ENCODE data around the gene CYP4Z1. TPM values are rescaled to one million over a fixed set of nuclear protein-coding genes. Genes with fewer than 3 reads are reported as not detected.
"Not testable (repeated sequence)": the region's sequence is repeated elsewhere in the genome, so short reads cannot be mapped to it uniquely, and the experiment has no call there.

The CYP4Z1 gene, protein sequence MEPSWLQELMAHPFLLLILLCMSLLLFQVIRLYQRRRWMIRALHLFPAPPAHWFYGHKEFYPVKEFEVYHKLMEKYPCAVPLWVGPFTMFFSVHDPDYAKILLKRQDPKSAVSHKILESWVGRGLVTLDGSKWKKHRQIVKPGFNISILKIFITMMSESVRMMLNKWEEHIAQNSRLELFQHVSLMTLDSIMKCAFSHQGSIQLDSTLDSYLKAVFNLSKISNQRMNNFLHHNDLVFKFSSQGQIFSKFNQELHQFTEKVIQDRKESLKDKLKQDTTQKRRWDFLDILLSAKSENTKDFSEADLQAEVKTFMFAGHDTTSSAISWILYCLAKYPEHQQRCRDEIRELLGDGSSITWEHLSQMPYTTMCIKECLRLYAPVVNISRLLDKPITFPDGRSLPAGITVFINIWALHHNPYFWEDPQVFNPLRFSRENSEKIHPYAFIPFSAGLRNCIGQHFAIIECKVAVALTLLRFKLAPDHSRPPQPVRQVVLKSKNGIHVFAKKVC
- 0.72 TPM for total RNA-seq

DNA sequence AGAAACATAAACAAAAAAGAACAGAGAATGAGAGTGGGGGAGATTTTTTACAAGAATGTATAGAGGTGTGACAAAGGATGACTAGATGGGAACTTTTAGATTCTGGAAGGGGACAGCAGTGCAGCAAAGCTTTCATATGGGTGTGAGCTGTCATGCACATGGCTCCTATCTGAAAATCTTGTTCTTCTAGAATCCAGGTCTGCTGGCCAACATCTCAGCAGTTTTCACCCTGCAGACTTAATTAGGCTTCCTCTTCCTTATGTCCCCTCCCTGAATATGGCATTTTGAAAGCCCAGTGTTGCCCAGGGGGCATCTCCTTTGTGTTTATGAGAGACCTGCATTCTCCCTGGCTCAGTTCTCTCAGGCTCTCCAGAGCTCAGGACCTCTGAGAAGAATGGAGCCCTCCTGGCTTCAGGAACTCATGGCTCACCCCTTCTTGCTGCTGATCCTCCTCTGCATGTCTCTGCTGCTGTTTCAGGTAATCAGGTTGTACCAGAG lies at the start of gene CYP4Z1:
CYP4Z1 (plus strand) TSS at position 135 of the 498 bp plus-strand sequence; CDS start at position 395, 260 bp downstream.
- peak; percentile 35 for ATAC-seq

DNA sequence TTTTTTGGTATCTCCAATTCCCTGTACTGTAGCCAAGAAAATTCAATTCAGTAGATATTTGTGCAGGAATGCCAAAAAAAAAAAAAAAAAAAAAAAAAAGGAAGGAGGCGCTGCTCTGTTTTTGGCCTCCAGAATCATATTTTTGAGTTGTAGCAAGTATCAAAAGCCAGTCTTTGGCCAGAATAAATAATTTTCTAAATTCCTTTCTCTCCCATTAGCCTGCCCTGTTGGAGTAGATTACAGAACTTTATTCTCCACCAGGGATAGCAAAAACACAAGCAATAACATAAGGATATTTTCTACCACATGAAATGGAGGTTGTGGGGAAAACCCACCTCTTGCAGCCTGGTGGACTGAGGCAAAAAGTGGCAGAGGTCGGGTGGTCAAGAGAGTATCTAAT lies 46.0 kb upstream of the CYP4Z1 start:
- ATAC-seq = no peak

DNA sequence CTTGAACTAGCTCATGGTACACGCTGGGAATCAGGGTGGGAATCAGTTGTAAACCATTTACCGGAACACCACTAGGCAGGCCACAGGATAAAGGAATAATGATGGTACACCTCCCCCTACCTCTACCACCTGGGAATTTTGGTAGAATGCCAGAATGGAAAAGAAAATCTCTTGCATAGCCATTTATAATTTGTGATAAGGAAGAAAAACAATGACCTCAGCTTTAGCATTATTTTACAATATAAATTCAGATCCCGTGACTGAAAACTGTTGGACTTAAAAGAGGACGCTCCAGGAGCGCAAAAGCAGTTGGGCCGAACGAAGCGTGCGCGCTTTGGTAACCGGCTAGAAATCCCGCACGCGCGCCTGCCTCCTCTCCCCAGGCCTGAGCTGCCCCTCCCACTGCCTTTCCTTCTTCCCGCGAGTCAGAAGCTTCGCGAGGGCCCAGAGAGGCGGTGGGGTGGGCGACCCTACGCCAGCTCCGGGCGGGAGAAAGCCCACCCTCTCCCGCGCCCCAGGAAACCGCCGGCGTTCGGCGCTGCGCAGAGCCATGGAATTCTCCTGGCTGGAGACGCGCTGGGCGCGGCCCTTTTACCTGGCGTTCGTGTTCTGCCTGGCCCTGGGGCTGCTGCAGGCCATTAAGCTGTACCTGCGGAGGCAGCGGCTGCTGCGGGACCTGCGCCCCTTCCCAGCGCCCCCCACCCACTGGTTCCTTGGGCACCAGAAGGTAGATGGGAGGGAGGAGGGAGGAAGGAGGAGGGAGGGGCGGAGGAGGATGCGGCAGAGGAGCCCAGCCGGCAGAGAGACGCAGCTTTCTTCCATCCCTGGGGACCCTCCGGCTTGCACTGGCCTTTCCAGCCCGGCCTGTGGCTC lies 43.5 kb upstream of the CYP4Z1 start, which contains the start of gene CYP4X1:
CYP4X1 (plus strand) TSS at position 402 of the 873 bp plus-strand sequence; CDS start at position 551, 149 bp downstream.
- peak; percentile 65 for ATAC-seq

DNA sequence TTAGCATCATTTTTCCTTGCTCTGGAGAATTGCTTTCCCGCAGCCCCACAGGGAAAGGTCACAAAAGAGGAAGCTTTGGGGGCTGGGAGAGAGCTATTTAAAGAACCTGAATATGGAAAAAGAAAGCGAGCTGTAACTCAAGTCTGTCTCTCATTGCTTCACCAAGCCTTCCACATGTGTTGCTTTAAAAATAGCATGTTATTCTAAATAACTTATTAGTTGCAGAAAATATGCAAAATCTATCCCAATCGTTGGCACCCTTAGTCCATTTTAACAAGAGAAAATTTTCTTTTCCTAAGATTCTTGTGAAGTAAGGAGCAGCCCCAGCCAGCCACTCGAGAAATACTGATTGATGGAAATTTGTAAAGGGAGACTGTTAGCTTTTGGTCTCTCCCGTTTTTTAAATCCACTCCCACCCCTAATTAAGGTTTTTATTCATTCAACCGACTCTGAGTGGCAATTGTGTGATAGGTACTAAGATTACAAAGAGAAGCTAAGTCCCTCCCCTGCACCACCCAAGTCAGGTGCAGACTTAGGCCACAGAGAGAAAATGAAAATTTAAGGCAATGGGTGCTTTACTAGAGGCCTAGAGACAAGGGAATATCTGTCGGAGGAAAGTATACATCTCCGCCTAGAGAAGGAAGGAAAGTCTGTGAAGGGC lies 42.8 kb upstream of the CYP4Z1 start:
- ATAC-seq = peak; percentile 66

DNA sequence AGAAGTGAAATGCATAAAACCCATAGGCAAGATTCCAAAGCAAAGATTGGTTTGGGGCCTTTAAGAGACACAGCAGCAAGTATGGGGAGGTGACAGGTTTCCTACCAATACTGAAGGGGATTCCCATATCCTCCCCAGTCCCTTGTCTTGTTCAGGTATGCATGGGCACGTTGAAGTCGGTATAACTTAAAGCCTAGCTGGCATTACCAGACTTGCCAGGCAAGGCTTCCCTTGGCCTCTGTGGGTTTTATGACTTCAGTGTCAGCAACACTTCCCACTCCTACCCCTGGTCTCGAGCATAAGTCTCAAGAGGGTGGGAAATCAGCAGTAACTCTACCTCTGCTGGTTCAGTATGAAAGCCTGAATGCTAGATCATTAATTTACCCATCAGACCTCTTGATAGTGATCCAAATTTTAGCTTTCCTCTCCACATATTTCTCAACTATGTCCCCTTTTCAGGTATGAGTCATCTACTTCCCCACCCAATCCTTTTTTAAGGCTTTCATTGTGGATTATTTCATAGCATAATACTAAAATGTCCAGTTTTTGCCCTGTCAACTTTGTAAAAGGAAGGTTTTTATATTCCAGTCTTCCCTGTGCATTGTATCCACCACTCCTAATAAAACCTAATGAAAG lies 36.7 kb upstream of the CYP4Z1 start:
- peak; percentile 84 for ATAC-seq

DNA sequence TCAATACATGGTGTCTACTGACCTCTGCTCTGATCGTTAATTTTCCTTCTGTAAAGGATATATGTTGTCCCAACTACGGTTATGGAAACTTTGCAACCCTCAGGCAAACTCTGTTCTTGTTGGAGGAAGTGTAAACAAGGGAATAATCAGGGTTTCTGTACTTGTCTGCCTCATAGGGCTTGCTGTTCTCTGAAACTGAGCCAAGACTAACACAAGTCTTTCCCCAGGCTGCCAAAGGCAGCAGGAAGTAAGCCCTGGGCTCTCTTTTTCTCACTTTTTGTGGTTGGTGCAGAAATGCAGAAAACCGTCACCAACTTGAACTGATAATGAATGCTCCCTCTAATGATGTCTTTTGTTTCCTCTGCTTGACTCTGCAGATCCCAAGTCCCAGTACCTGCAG lies 36.0 kb upstream of the CYP4Z1 start:
- ATAC-seq = peak; percentile 70

DNA sequence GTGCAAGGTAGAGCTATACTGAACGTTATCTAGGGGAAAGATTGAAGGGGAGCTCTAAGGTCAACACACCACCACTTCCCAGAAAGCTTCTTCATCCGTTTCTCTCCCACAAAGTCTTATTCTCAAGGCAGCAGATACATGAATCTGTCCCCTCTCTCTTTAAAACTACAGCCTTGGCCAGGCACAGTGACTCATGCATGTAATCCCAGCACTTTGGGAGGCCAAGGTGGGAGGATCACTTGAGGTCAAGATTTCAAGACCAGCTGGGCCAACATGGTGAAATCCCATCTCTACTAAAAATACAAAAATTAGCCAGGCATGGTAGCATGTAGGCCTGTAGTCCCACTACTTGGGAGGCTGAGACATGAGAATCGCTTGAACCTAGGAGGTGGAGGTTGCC lies 35.4 kb upstream of the CYP4Z1 start:
- ATAC-seq = no peak

DNA sequence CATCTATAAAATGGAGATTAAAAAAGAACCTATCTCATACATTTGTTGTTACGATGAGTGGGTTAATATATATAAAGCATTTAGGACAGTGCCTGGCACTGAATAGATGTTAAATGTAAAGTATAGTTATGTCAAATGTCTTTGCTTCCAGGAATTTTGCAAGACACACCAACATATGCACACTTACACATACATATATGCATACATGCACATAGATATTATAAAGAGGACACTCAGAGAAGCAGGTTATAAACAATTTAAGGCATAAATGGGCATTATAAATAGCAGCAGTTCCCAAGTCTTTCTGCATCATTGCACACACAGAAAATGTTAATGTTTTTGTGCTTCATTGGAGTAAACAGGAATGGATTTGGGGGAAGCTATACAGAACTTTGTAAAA lies 30.3 kb upstream of the CYP4Z1 start:
- ATAC-seq = no peak

DNA sequence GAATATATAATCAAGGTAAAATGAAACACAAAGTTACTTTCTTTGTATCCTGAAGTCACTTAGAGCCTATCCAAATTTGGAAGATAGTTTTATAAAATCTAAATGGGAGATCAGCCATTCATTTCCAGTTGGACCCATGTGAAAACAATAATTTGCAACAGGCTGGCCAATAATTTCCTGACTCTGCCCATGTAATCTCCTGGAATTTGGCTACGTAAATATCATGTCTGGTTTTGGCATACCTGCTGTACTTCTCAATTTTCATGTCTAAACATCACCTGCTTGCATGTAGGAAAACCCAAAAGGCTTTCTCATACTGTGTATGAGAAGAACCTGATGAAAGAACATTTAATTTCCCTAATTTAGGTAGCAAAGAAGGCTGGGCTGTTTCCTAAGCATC lies 7.7 kb upstream of the CYP4Z1 start:
- ATAC-seq = no peak

DNA sequence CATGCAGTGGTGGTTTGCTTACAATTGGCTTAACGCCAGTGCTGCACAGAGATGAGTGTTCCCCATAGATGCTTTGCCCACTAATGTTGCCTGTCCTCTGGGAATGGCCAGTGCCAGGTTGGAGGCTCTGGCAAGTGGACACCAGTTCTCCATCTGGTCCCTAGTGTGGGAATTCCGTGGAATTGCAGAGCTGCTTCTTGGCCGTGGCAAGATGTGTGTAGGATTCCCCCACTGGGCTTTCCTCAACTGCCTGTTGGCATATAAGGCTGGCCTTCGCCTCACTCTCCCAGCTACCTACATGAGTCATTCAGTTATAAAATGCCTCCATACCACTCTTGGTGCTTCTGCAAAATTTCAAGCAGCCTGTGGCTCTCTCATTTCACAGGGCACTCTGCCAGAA lies 2.0 kb downstream of the CYP4Z1 start:
- peak; percentile 48 for ATAC-seq

DNA sequence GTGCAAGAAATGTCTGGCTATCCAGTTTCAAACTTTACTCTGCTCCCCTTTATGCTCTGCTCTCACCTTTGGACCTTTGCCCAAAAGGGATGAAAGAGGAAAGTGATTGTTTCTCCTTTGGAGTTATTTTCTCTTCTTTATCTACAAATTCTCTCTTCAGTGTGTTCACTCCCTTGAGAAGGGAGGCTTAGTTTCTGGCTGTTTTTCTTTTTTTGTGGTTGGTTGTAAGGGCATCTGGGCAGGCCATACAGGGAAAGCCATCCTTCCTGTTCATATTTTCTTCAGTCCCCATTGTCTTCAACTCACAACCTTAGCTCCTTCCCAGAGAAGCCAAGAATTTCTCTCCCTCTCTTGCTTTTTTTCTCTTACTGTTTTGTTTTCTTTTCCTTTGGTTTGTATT lies 2.5 kb downstream of the CYP4Z1 start:
- not testable (repeated sequence) for ATAC-seq

DNA sequence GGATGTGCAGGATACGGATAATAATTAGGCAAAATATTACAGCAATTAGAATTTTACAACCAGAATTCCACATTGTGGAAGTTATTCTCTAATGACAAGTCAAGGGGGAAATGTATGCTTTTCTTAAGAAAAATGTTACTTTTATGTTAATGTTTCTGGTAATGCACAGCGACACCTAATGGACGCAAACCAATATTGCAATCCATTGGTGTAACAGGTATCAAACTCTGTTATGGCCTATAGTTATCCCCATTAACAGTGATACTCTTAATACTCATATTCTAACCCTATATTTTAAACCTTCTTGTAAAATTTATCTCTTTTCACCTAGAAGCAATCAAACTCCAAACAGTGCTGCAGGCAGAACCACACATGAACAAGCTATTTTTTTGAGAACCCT lies 22.3 kb downstream of the CYP4Z1 start:
- ATAC-seq = not testable (repeated sequence)

DNA sequence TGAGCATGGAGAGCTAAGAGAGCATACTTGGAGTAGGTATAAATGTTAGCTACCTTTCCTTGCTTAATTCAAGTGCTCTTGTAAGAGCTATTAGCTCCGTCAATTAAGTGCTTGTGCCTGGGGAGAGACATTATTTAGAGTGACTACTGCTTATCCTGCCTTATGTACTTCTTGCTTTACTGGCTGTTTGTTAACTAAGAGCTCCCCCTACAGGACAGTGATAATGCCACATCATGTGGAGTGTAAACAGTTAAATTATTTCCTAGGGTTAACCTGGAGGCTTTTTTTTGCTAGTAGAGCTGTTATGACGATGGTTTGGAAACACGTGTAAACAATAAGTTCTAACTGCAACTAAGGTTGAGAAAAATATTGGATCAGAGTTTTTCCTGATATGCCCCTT lies 24.4 kb downstream of the CYP4Z1 start:
- peak; percentile 31 for ATAC-seq

DNA sequence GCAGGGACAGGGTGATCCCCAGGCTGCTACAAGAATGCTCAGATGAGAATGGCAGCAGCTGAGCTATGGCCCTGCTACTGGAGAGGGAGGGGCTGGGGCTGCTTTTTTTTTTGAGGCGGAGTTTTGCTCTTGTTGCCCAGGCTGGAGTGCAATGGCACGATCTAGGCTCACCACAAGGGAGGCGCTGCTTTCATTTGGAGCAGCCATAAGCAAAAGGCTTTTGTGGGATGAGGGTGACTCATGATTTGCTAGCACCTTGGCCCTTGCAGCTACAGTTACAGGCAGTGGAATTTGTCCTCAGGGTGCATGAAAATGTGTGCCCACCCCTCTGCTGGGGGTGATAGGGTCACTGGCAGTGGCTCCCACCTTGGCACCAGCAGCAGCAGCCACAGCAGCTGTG lies 37.8 kb downstream of the CYP4Z1 start:
- peak; percentile 42 for ATAC-seq

DNA sequence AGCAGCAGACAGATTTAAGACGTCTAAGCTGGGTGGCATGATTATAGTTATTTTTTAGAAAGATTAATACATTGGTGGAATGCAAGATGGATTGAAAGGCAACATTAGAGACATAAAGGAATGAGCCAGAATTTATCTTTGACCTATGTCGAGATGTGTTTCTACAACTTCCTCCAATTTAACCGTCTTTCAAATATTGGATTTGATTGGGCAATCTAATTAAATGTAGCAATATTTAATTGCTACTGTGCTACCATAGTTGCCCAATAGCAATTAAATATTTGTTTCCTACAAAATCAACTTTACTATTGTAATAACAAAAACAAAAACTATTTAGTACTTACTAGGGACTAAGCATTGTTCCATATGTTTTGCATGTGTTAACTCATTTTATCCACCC lies 39.8 kb downstream of the CYP4Z1 start:
- ATAC-seq = no peak

DNA sequence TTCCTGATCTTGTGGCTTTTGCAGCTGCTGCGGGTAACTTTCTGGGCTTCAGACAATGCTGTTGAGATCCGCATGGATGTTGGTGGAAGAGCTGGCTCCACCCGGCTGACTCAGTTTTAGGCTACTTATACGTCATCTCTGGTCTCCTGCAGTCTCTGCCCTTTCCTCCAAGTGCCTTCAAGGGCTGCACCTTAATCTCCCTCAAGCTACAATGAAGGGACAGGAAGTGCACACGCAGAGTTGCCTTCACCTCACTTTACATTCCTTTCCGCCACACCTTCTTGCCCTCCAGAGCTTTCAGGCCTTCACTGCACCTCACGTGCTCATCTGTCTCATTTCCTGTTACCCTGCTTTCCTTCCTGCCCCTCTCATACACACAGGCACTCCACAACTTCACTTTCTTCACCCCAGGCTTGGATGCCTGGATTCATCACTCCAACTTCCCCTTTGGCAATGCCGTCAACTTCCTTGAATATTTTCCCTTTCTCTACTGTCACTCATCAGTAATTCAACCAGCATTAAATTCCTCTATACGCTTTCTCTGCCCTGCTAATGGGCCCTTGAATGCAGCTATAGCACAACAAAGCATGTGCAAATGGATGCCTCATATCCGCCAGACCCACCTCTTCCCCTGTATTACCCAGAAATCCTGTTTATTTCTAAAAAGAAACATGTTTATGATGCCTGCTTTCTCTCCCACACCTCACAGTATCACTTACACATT lies 41.0 kb downstream of the CYP4Z1 start:
- ATAC-seq = peak; percentile 95

DNA sequence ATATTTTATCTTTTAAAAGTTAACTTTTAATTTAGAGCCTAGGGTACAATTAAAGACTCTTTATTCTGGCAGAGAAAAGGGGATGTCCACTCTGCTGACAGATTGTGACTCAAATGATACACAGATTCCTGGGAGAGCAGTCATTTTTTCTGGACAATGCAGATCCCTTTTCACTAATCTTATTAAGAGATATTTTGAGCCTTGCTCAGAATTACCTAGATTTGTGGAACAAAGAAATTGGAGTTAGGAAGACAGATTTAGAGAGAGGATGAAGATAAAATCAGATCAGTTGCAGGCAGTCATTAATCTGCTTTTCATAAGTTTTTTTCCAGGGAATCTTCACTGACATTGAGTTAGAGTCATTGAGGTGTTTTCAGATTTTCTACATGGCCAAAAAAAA lies 42.5 kb downstream of the CYP4Z1 start:
- ATAC-seq = not testable (repeated sequence)

DNA sequence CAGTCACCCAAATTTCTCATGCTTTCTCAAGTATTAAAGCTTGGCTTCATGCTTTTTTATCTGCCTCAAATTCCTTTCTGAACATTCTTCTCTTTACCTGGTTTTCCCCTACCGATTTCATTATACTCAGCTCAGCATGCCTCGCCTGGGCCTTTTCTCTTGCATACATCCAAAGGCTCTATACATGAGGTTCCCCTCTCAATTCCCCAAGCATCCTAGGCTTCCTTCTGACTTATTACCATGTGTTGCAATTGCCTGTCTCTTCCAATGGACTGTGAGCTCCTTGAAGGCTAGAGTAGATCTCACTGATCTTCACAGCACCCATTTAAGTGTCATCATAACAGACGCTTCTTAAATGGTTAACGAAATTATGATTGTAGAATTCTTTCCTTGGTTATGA lies 46.1 kb downstream of the CYP4Z1 start:
- ATAC-seq = no peak

DNA sequence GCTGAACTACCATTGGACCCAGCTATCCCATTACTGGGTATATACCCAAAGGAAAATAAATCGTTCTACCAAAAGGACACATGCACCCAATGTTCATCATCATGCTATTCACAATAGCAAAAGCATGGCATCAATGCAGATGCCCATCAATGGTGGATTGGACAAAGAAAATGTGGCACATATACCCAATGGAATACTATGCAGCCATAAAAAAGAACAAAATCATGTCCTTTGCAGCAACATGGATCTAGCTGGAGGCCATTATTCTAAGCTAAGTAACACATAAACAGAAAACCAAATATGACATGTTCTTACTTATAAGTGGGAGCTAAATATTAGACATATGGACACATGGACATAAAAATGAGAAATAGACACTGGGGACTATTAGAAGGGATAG lies 54.0 kb downstream of the CYP4Z1 start:
- not testable (repeated sequence) for ATAC-seq

DNA sequence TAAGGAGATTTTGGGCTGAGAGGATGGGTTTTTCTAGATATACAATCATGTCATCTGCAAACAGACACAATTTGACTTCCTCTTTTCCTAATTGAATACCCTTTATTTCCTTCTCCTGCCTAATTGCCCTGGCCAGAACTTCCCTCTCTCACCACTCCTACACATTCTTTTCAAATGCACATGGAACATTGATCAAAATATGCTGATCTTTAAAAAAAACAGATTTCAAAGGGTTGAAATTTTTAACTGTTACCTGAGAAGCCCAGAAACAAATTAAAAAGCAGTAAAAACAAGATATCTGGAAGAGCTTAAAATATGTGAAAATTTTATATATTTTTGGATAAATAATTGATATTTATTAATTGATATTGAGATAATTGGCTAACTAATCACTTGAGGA lies 57.8 kb downstream of the CYP4Z1 start:
- ATAC-seq = not testable (repeated sequence)

DNA sequence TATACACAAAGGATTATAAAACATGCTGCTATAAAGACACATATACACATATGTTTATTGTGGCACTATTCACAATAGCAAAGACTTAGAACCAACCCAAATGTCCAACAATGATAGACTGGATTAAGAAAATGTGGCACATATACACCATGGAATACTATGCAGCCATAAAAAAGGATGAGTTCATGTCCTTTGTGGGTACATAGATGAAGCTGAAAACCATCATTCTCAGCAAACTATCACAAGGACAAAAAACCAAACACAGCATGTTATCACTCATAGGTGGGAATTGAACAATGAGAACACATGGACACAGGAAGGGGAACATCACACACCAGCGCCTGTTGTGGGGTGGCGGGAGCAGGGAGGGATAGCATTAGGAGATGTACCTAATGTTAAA lies 60.0 kb downstream of the CYP4Z1 start:
- not testable (repeated sequence) for ATAC-seq
